ENCODE measurements around the gene MYL5.

DNA sequence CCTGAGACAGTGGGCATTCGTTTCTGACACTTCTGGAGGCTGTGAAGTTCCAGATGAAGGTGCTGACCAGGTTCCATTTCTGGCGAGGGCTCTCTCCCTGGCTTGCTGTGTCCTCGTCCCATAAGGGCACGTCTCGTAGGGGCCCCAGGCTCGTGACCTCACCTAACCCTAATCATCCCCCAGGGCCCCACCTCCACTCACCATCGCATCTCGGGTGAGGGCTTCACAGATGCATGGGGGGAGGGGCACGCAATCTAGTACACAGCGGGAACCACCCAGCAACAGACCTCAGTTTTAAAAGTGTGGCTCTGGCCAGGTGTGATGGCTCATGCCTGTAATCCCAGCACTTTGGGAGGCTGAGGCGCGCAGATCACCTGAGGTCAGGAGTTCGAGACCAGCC lies 26.9 kb upstream of the MYL5 start:
- TF ChIP-seq, protein P1, sequence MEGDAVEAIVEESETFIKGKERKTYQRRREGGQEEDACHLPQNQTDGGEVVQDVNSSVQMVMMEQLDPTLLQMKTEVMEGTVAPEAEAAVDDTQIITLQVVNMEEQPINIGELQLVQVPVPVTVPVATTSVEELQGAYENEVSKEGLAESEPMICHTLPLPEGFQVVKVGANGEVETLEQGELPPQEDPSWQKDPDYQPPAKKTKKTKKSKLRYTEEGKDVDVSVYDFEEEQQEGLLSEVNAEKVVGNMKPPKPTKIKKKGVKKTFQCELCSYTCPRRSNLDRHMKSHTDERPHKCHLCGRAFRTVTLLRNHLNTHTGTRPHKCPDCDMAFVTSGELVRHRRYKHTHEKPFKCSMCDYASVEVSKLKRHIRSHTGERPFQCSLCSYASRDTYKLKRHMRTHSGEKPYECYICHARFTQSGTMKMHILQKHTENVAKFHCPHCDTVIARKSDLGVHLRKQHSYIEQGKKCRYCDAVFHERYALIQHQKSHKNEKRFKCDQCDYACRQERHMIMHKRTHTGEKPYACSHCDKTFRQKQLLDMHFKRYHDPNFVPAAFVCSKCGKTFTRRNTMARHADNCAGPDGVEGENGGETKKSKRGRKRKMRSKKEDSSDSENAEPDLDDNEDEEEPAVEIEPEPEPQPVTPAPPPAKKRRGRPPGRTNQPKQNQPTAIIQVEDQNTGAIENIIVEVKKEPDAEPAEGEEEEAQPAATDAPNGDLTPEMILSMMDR (IDR thresholded peaks at IDR 0.05; ENCODE audit: poor library complexity, severe bottlenecking): no peak
- TF ChIP-seq, protein P2, sequence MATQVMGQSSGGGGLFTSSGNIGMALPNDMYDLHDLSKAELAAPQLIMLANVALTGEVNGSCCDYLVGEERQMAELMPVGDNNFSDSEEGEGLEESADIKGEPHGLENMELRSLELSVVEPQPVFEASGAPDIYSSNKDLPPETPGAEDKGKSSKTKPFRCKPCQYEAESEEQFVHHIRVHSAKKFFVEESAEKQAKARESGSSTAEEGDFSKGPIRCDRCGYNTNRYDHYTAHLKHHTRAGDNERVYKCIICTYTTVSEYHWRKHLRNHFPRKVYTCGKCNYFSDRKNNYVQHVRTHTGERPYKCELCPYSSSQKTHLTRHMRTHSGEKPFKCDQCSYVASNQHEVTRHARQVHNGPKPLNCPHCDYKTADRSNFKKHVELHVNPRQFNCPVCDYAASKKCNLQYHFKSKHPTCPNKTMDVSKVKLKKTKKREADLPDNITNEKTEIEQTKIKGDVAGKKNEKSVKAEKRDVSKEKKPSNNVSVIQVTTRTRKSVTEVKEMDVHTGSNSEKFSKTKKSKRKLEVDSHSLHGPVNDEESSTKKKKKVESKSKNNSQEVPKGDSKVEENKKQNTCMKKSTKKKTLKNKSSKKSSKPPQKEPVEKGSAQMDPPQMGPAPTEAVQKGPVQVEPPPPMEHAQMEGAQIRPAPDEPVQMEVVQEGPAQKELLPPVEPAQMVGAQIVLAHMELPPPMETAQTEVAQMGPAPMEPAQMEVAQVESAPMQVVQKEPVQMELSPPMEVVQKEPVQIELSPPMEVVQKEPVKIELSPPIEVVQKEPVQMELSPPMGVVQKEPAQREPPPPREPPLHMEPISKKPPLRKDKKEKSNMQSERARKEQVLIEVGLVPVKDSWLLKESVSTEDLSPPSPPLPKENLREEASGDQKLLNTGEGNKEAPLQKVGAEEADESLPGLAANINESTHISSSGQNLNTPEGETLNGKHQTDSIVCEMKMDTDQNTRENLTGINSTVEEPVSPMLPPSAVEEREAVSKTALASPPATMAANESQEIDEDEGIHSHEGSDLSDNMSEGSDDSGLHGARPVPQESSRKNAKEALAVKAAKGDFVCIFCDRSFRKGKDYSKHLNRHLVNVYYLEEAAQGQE (IDR thresholded peaks at IDR 0.05; ENCODE audit: borderline replicate concordance): no peak
- TF ChIP-seq EZH2 (IDR thresholded peaks at IDR 0.05; ENCODE audit: borderline replicate concordance, insufficient read depth, low read length, poor library complexity, severe bottlenecking) (no peak), SMC3 (conservative IDR thresholded peaks at IDR 0.05; ENCODE audit: poor library complexity) (no peak), EP300 (conservative IDR thresholded peaks at IDR 0.05; ENCODE audit: poor library complexity, severe bottlenecking) (no peak), TAF1 (IDR thresholded peaks at IDR 0.05; ENCODE audit: low read depth) (no peak), POLR2AphosphoS5 (IDR thresholded peaks at IDR 0.05) (no peak)

All from neural cell (in vitro differentiated cells).